Measurements from ENCODE around the gene CDYL2. TPM values are rescaled to one million over a fixed set of nuclear protein-coding genes. Genes with fewer than 3 reads are reported as not detected.

The CDYL2 gene
- total RNA-seq, 1 donor from 2014 or later: 6.0 TPM

DNA sequence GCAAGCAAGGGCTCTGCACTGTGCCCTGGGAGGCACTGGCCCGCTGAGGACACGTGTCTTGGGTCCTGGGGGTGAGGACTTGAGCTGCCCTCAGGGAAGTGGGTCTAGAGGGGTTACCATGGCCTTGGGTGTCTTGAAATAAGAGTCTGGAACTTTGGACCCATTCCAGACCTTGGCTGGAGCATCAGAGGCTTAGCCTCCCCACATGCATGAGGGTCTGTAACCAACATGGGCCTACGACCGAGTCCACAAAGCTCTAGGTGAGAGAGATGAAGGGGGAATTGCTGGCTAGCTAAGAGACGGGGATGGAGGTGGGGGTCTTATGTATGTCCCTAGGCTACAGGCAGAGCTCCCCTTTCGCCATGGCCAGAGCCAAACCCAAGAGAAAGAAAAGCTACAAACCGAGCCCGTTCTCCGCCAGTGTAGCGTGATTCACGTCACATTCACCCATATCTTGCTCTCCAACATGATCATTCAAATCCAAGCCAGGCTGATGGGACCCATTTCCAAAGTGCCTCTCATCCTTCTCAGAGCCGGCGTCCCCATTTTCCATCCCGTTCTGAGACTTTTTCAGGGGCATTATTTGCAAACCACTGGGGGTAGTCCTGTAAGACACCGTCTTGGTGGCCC lies 120.1 kb downstream of the CDYL2 start:
- intact Hi-C loops (cut with DNase I): no loop called here
- DNase-seq (ENCODE audit: low spot score): no peak

DNA sequence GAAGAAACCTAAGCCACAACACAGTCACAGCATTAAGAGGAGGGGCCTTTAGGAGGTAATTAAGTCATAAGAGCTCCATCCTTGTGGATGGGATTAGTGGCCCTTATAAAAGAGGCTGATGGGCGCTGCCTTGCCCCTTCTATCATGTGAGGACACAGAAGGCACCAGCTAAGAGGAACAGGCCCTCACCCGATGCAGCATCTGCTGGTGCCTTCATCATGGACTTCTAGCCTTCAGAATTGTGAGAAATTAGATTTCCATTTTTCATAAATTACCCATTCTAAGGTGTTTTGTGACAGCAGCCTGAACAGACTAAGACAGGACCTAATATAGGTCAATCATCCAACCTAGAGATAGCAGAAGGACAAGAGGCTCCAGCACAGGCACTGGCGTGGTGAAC lies 120.8 kb downstream of the CDYL2 start:
- no peak for DNase-seq (ENCODE audit: low spot score)
- intact Hi-C loops (cut with DNase I): no loop called here

DNA sequence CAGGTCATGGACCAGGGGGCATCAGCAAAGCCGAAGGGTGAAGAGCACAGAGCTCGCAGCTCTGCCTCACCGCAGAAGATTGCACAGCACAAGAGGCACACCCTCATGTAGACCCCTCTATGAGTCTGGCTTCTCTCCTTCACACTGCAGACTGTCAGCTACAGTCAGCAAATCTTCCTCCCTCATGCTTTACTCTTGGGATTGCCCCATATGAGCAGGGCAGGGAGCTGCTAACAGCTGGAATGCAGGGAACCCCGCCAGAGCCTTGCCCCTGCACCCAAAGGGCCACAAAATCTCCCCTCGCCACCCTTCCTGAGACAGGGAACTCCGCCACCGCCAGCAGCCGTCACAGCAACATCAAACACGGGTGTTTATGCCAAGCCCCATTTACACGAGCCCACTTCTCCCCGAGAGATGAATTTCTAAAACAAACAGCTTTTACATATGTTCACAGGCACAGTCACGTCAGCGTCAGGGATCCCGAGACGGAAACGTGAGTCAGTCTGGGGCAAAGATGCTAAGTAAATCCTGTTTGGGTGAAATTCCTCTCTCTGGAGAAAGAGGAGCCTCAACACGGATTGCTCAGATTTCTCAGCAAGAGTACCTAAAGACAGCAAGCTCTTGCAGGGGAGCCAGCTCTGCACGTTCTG lies 121.9 kb downstream of the CDYL2 start:
- no peak for DNase-seq (ENCODE audit: low spot score)
- intact Hi-C loops (cut with DNase I): no loop called here

DNA sequence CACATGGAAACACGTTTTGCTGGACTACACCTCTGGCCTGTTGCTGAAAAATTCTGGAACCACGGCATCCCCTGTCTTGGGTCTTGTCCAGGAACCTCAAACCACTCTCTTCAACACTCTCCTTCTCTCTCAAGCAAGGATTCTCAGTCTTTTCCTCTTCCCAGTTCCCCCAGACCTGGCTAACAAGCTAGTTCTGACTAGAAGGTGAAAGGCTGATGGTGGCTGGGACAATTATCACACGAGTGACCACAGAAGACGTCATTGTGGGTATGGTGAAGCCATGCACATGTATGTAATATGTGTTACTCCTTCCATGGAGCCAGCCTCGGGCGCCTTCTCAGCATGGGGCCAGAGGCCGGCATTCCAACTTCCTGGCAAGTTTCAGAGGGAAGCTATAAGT lies 123.0 kb downstream of the CDYL2 start:
- no peak for DNase-seq (ENCODE audit: low spot score)
- intact Hi-C loops (cut with DNase I): no loop called here

DNA sequence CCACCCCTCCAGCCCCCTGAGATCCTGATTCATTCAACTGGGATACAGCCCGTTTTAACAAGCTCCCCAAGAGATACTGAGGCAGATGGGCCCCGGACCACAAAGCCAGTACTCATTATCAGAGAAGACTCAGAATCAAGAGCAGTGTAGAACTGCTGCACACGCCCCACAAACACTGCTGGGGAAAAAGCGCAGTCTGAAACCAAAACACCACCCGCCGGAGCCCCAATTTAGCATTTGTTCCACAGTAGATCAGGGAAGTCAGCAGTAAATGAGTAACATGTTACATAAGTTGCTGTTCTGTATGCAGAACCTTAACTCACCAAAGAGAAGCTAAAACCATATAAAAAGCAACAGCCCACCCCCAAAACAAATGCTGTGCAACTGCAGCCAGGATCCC lies 123.6 kb downstream of the CDYL2 start:
- intact Hi-C loops (cut with DNase I): no loop called here

DNA sequence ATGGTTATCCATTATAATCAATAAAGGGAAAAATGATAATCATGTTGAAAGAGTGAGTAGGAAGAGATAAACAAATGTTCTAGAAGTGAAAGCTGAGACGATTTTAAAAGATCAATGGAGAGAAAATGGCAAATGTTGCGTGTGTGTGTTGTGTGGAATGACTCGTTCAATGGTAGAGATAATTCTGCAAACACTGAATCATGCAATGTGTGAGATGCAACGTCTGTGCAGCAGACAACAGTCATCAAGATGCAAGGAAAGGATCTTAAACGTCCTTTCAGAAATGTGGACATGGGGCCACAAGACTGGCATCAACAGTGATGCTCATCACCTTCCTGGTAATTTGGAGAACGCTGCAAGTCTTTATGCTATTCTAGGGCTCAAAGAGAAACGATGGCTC lies 124.4 kb downstream of the CDYL2 start:
- intact Hi-C loops (cut with DNase I): no loop called here
- DNase-seq (ENCODE audit: low spot score): no peak

More for the DNA sequence above, 123.6 kb downstream of the CDYL2 start:
- DNase-seq (ENCODE audit: low spot score): no peak

DNA sequence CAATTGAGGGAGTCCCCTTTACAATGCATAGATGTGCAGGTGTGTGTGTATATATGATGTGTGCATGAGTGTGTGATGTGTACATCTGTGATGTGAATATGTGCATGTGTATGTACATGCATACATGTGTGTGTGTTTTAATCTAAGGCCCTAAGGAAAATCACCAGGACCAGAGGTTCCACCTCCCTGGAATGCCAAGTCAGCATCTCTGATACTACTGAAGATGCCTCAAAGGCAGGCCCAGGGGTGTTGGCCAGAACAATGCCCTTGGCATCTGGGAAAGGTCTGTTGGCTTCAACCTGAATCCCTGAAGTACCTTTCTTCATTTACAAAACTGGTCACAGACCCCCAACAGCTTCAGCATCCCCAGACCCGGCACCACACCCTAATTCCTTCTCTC lies 129.5 kb downstream of the CDYL2 start:
- DNase-seq (ENCODE audit: low spot score): no peak
- intact Hi-C loops (cut with DNase I): no loop called here

DNA sequence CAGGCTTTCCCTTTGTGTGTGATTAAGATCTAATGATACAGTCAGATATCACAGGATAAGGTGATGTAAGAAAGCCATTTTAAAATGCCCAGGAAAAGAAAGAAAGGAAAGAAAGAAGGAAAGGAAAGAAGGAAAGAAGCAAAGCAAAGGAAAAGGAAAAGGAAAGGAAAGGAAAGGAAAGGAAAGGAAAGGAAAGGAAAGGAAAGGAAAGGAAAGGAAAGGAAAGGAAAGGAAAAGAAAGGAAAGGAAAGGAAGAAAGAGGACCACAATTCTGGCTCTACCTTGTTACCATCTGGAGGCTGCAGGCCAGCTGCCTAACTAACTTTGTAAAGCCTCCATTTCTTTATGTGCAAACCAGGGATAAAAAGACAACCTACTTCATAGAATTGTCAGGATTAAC lies 132.0 kb downstream of the CDYL2 start:
- intact Hi-C loops (cut with DNase I): no loop called here
- no peak for DNase-seq (ENCODE audit: low spot score)

DNA sequence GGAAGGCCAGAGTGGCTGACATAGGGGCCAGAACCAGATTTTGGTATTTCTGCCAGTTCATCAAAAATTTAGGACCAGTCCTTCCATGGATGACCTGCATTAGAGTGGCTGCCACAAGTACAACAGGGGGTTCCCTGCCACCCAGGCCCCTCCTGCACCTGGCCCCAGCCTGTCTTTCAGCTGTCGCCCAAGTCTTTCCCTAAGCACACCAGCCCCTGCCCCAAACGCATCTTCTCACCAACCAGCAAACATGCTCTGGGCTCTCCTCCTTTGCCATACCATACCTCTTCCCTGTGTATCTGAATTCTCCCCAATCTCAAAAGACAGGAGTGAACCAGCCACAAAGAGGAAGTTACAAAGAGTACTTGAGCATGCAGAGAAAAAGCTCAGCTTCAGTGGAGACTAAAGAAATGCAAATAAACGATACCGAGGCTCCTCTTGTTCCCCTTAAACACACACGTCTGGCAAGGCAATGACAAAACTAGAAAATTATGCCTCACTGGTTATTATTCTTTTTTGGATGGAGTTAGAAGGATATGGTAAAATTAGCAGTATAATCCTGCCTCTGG lies 133.0 kb downstream of the CDYL2 start:
- intact Hi-C loops (cut with DNase I): no loop called here
- no peak for DNase-seq (ENCODE audit: low spot score)

DNA sequence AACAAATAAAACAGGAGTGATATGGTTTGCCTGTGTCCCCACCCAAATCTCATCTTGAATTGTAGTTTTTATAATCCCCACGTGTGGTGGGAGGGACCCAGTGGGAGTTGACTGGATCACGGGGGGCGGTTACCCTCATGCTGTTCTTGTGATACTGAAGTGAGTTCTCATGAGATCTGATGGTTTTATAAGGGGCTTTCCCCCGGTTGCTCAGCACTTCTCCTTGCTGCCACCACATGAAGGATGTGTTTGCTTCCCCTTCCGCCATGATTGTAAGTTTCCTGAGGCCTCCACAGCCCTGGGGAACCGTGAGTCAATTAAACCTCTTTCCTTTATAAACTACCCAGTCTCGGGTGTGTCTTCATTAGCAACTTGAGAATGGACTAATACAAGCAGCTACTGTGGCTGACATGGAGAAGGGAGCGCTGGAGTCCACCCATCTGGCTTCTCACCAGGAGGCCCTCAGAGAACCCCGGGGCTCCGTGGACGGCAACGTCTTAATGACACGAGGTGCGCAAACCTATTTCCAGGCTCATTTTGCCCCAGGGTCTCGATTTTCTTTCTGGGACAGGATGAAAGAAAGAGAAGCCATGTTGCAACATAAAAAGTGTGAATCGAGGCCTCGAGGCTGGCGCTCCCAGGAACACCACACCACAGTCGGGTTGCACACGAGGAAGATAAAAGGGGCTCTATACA lies 134.1 kb downstream of the CDYL2 start:
- intact Hi-C loops (cut with DNase I): no loop called here
- DNase-seq (ENCODE audit: low spot score): no peak

DNA sequence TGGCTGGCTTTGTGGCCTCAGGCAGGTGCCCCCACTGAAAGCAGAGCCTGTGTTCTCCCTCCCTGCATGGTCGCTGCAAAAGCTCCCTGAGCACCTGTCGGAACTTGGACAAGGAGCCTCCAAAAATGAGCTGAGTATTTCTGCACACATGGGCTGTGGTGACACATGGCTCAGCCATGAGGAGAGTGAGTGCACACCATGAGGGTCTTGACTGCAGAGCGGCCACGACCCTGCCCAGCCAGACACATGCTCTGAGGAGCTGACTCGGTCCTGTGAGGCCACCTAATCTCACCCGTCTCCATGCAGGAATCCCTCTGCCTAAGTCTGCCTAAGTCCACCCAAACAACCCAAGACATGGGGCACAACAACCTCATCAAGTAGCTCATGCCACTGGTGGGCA lies 134.7 kb downstream of the CDYL2 start:
- intact Hi-C loops (cut with DNase I): no loop called here
- DNase-seq (ENCODE audit: low spot score): no peak

DNA sequence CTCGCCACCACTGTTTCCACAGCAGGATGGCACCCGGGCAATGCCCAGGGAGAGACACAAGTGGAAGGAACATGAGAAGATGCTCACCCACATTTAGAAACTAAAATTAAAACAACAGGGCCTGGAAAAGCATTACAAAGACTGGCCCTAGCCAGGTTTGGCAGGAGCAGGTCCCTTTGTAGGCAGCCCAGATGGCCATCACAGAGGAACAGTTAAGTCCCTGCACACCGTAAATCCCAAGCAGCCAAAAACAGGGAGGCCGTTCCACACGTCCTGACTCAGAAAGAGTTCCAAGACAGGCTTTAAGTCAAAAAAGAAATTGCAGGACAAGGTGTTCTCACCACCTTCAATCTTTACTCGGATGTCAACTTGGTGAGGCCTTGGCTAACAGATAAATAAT lies 136.5 kb downstream of the CDYL2 start:
- intact Hi-C loops (cut with DNase I): no loop called here
- no peak for DNase-seq (ENCODE audit: low spot score)

DNA sequence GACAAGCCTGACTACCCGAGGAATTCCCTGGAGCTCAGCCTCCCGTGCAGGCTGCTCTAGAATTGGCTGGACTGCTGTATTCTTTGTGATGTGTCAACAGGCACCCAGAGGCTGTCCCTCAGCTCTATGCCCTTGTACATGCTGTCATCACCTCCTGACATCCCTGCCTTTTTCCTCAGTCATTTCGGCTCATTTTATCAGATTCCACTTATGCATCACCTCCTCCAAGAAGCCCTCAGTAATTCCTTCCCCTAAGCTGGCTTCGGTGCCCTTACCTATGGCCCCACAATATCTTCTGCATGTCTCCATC lies 137.2 kb downstream of the CDYL2 start:
- intact Hi-C loops (cut with DNase I): no loop called here
- DNase-seq (ENCODE audit: low spot score): no peak

DNA sequence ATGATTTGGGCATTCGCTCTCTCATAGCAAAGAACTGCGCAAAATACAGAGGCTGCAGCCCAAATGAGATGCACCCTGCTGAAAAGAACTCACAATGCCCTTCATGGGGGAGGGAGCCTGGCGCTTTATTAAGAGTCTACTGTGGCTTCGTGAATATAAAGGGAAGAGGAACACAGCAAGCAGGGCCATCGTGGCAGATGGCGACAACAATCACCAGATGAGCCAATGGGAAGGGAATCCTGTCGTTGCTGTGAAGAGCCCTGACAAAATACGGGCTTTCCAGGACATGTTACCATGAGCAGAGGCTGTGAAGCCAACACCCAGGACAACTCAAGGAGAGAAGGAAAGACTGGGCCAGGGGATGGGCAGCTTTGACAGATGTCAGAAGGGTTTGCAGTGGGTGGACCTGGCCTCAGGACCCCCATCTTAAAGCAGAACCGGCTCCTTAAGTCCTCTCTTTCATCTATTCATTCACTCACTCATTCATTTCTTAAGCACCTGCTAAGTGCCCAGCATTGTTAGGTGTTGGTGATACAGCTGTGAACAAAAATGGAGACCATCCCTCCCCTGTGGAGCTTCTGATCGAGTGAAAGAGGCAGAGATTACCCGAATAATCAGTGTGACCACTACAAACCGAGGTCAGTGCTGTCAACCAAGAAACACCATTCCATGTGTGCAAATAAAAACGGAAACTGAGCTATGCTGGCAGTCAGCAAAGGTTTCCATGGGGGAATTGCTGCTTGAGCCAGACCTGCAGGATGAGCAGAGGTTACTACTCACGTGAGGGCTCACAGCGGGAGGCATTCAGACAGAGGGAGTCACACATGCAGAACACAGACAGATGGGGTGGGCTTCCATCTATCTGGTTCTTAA lies 137.8 kb downstream of the CDYL2 start:
- no peak for DNase-seq (ENCODE audit: low spot score)
- intact Hi-C loops (cut with DNase I): no loop called here

DNA sequence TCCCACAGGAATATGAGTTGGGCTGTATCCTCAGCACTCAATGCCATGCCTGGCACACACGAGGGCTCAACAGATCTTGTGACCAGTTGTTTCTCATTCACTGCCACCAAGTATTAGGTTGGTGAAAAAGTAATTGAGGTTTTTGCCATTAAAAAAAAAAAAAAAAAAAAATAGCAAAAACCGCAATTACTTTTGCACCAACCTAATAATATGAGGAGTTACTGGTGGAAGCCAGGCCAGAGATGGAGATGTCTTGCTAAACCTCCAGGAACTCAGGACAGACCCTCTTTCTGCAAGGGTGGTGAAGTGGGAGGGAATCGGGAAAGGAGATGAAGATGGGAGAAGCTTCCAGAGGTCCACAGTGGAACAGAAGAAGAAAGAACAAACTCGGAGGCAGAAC lies 139.0 kb downstream of the CDYL2 start:
- intact Hi-C loops (cut with DNase I): no loop called here
- no peak for DNase-seq (ENCODE audit: low spot score)

DNA sequence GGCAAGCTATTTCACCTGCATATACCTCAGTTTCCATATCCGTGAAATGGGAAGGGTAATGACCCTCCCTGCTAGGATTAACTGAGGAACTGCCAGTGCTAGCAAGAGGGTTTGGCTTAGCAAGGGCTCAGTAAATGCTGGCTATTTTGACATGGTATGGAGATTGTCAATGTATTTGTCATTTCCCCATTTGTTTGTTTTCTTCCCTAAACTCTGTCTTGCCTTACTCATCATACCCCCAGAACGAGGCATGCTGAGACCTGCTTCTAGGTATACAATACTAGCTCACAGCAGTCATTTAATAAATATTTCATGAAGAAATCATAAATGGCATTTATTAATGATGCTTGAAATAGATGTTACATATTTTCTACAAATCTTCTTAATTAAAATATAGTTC lies 139.6 kb downstream of the CDYL2 start:
- DNase-seq (ENCODE audit: low spot score): no peak
- intact Hi-C loops (cut with DNase I): no loop called here

DNA sequence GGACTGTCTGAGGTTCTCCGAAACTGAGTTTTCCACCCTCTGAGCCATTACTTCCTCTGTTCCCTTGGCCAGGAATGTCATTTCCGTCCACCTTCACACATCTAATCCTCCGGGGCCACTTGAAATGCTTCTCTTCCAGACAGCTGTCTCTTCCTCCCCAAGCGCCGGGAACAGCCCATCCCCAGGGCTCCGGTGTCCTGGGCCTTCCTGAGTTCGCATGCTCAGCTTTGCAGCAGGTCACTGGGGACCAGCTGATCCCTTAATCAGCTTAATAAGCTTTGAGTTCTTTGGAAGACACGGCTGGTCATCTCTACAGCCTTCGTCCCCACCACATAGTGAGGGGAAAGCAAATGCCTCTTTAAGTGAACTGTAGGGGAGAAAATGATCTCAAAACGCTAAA lies 140.2 kb downstream of the CDYL2 start:
- no peak for DNase-seq (ENCODE audit: low spot score)
- intact Hi-C loops (cut with DNase I): no loop called here

DNA sequence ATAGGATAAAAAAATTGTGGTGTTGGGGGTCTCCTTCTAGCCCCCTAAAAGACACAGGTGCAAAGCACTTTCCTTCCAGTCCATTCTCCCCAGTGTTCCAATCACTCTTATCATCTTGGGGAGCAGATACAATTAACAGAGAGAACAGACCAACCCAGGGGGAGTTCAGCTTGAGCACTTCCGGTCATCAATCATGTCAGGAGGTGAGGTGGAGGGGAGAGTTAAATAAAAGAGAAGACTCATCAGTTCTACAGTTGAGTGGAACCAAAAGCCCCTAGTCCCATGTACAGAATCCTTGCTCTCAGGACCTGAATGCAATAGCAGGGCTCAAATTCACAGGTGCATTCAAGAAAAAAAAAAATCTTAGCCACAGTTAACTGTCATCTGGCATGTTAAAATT lies 141.3 kb downstream of the CDYL2 start:
- no peak for DNase-seq (ENCODE audit: low spot score)
- intact Hi-C loops (cut with DNase I): no loop called here

DNA sequence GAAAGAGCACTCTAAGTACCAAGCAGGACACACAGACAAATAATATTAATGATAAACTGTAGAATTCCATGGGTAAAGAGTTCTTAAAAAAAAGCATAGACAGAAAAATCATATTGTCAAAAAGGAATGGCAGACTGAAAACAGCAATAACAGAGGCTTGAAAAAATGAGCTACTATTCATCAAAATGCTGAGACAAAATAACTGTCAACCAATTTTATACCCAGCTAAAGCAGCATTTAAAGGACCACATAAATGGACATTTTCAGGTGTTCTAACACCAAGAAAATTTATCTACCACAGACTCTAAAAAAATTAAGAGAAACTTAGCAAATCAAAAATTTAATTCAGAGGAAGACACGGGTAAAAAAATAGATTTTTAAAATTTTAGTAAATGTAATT lies 144.5 kb downstream of the CDYL2 start:
- no peak for DNase-seq (ENCODE audit: low spot score)
- intact Hi-C loops (cut with DNase I): no loop called here

DNA sequence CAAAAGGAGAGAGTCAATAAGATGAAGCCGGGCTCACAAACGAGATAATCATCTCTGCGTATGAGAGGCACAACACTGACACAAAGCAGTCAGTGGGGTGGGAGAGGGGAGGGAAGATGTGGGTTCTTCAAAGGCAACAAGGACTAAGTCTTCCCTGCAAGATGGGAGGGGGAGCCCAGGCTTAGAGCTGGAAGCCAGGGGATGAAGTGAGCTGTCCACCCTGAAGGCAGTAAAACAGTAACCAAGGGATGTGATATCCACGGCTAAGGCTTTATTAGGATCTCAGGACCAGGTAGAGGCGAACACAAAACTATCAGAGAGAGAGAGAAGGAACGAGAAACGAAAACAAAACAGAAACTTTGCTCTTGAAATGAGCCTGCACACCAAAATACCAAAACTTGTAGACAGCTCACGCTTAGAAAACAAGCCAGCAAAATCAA lies 147.7 kb downstream of the CDYL2 start:
- no peak for DNase-seq (ENCODE audit: low spot score)
- intact Hi-C loops (cut with DNase I): no loop called here

Measured in cardiac septum (tissue), 1 donor.